Measurements from ENCODE around the gene CHN1.

The CHN1 gene

GRCh38 chr2:174788291-174788929, 216.8 kb downstream of the CHN1 start:
- no peak for DNase-seq

DNA sequence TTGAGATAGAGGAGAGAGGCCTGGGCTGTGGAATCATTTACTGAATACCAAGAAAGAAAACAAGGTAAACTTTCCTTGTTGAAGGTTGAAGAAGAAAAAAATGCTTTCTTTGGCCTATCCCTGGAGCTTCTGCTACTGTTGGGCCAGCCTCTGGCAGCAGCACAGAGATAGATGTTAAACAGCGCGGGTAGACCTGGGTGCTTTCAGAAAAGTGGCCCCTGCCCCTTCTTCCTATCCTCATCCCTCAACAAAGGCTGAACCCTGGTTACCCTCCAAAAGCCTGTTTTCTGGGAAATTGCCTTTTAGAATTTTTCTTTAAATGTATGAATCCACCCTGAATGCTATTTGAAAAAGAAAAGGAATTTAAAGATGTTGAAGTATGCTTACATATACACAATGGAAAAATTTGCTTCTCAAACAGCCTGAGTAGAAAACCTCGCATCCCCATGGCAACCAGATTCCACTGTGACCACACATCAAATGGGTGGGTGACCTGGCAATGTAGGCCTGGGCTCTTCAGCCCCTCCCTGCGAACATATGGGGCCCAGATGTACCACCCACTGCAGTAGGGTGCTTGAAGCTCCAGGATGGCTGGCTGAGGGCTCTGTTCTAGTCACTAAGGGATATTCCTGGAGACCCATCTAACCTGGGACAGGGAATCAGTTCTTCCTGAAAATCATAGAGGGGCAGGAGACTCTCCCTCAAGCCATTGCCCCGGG, 217.5 kb downstream of the CHN1 start:
- DNase-seq: peak in 27 of 58 donors; percentile 11 to 78 (median 45)

GRCh38 chr2:174786066-174786725, 219.0 kb downstream of the CHN1 start:
- DNase-seq: no peak

DNA sequence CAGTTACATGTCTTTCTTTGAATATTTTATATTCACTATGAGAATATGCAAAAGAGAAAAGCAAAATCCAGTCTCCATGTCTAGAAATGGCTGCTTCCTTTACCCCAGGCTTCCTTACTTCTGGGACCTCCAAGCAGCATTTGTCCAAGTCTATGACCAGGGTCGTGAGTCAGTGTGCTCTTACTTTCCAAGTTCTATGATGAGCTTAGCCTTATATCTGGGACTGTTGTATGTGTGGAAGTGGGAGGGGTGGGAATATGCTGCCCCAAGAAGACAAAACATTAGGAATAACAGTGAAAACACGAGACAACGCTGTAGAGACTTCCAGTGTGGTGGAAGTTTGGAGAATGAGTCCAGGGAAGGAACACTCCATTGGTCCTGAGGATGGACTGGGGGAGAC, 219.7 kb downstream of the CHN1 start:
- DNase-seq: no peak

- no peak for DNase-seq
Observed at GRCh38 chr2:174784909-174785308, 220.3 kb downstream of the CHN1 start.

DNA sequence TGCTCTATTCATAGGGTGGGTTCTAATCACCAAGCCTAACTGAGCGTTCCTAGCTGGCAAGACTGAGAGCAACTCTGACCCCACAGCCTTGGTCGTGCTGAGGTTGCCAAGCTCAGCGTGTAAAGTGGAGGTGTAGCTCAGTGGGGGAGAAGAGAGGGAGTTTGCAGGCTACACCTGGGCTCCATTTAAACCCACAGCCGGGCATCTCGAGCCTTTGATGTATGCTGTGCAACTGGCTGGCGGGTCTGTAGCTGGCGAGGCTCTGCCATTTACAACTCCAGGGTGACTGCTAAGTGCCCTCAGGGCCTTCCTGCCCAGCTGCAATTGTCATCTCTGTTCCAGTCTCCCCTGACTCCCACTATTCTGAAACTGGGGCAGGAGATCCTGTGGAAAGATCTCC, 220.9 kb downstream of the CHN1 start:
- DNase-seq: no peak

DNA sequence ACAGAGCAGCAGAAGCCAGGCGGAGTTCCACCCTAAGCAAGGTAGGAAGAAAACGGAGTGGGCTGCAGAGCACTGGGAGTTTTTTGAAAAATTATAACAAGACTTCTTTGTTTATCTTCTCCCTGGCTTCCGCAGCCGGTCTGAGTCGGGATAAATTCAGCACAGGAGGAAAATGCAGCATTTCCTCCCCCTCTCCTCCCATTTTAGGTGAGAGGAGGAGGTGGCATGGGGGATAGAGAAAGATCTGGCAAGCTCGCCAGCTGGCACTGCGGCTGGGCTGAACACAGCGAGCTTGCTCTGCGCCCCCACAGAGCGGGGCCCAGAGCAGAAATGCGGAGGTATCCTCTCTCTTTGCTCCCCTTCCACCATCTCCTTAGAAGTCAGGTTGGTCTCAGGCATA, 223.2 kb downstream of the CHN1 start:
- peak in 33 of 58 donors; percentile 14 to 80 (median 45) for DNase-seq

- DNase-seq: no peak
Observed at GRCh38 chr2:174781298-174781697, 223.9 kb downstream of the CHN1 start.

GRCh38 chr2:174780856-174781255, 224.3 kb downstream of the CHN1 start:
- no peak for DNase-seq

DNA sequence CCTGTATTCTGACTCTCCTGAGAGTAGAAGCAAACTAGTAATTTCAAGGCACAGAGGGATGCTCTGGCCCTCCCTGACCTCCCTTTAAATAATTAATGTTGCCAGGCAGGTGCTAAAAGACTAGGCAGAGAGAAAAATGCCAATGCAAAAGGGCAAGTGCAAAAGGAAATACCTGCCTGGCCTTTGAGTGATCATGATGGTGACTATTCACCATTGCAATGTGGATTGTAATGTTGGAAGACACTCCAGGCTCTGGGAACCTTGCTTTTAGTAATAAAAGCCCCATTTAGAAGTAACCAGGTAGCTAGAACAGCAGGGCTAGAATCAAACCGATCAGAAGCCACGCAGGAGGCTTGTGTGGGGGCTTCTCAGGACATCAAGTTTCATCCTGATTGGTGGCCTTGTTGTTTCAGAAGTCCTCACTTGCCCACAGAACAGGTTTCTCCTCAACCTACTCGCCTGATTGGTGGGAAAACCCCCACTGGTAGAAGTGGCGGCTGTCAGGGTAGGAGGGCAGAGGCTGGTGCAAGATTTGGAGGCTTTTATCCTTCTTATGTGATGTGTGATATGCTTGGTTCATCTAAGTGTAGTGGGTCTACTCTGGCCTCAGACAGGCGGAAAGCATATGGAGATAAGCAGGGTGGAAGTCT, 224.9 kb downstream of the CHN1 start:
- no peak for DNase-seq

GRCh38 chr2:174779361-174779928, 225.7 kb downstream of the CHN1 start:
- DNase-seq: no peak

GRCh38 chr2:174778085-174778981, 226.8 kb downstream of the CHN1 start:
- peak in 5 of 58 donors; percentile 7 to 31 (median 14) for DNase-seq

DNA sequence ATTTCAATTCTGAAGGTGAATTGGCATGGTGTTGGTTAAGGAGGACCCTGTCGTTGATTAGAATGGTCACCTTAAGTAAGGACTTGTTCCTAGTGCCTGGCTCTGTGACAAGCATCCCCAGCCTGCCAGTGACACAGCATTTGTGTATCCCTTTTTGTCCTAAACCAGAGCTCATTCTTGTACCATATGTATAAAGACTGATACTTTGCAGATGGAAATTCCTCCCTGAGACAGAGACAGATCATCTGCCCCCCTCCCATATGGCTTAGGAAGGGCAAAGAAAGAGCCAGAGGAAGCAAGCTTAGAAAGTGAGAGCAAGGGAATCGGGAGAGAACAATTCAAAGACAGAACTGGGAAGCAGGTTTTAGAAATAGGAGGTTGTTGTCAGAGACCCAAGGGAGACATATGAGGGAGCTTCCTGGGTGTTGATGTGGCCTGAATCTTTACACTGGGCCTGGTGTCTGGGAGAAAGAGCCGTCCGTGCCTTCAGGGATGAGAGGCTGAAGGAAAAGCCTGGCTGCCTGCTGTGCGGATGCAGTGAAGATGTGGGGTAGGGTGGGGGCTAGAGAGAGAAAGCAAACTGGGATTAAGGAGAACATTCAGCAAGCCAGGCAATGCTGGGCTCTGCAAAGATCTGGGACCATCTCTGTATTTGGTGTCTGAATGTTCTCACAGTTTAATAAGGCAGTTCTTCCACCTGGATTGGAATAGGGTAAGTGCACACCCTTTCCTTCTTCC, 227.7 kb downstream of the CHN1 start:
- DNase-seq: peak in 3 of 58 donors; percentile 17 to 40 (median 26)

DNA sequence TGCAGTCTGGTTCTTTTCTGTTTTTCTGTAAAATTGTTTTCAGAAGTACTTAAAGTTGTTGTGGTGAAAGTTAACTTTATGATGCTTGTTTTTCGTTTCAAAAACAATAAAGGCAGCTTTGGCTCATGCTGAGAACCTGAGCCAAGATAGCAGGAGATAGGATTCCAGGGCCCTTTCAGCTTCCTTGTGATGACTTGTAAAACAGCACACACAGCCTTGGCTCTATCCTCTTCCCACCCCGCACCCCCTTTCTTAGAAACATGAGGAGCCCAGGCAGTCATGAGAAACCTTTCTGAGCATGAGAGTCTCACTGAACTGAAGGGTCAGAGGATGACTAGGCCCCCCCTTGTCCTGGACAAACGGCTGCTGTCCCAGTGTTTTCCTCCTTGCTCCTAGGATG, 228.5 kb downstream of the CHN1 start:
- DNase-seq: no peak

- DNase-seq: no peak
Observed at GRCh38 chr2:174776223-174776622, 229.0 kb downstream of the CHN1 start.

- DNase-seq: no peak
Observed at GRCh38 chr2:174775571-174775980, 229.6 kb downstream of the CHN1 start.

GRCh38 chr2:174774886-174775285, 230.3 kb downstream of the CHN1 start:
- DNase-seq: no peak

GRCh38 chr2:174773215-174773614, 232.0 kb downstream of the CHN1 start:
- peak in 1 of 58 donors; percentile 30 for DNase-seq

- no peak for DNase-seq
Observed at GRCh38 chr2:174772472-174772801, 232.7 kb downstream of the CHN1 start.
